Neural progenitor cell (in vitro differentiated cells): ENCODE measurements around the gene S100A14. TPM values are rescaled to one million over a fixed set of nuclear protein-coding genes. Genes with fewer than 3 reads are reported as not detected.
A peak's percentile ranks its signal among the peaks of the same experiment; 100 is the strongest.

Experiments used
- DNase-seq: peaks from one replicate; pipeline ENCODE4 v3.0.0-alpha.2; 2016; ENCODE audit warnings: low spot score
- H2AFZ ChIP-seq: fragments of 200-600 bp; sonication (generic); replicated peaks from 2 replicates; pipeline ENCODE4 v1.6.1; 2016; ENCODE audit warnings: antibody characterized with exemption
- H3F3A ChIP-seq: fragments of 200-600 bp; sonication (generic); 2 replicates; pipeline ENCODE4 v1.6.1; 2016; ENCODE audit warnings: antibody characterized with exemption, low read depth
- H3K27ac ChIP-seq: fragments of 200-600 bp; sonication (generic); 2 replicates; pipeline ENCODE4 v1.5.1; 2016; ENCODE audit warnings: mild to moderate bottlenecking
- H3K27me3 ChIP-seq: fragments of 200-600 bp; sonication (generic); 2 replicates; pipeline ENCODE4 v1.6.1; 2016; ENCODE audit warnings: mild to moderate bottlenecking, moderate library complexity
- H3K36me3 ChIP-seq: fragments of 200-600 bp; sonication (generic); 2 replicates; pipeline ENCODE4 v1.5.1; 2016
- H3K4me1 ChIP-seq: fragments of 200-600 bp; sonication (generic); 2 replicates; pipeline ENCODE4 v1.6.1; 2016; ENCODE audit warnings: mixed run types
- H3K4me2 ChIP-seq: fragments of 200-600 bp; sonication (generic); 2 replicates; pipeline ENCODE4 v1.6.1; 2016
- H3K4me3 ChIP-seq: fragments of 200-600 bp; sonication (generic); 2 replicates; pipeline ENCODE4 v1.5.1; 2016
- H3K79me2 ChIP-seq: fragments of 200-600 bp; sonication (generic); 2 replicates; pipeline ENCODE4 v1.6.1; 2016; ENCODE audit warnings: low read depth
- H3K9ac ChIP-seq: fragments of 200-600 bp; sonication (generic); 2 replicates; pipeline ENCODE4 v1.6.1; 2016
- H3K9me3 ChIP-seq: fragments of 200-600 bp; sonication (generic); 2 replicates; pipeline ENCODE4 v1.5.1; 2016; ENCODE audit warnings: low read depth
- H4K20me1 ChIP-seq: fragments of 200-600 bp; sonication (generic); 2 replicates; pipeline ENCODE4 v1.6.1; 2016; ENCODE audit warnings: low read depth
- H3K27ac Mint-ChIP-seq: 3 replicates; pipeline ENCODE4 v1.8.0; 2021; ENCODE audit warnings: mixed read lengths
- H3K27me3 Mint-ChIP-seq: 2 replicates; pipeline ENCODE4 v1.8.0; 2022; ENCODE audit warnings: low read depth, mild to moderate bottlenecking, inconsistent platforms, moderate library complexity, mixed read lengths; ENCODE audit not compliant: insufficient read depth
- H3K36me3 Mint-ChIP-seq: 3 replicates; pipeline ENCODE4 v1.8.0; 2021; ENCODE audit warnings: mixed read lengths
- H3K4me1 Mint-ChIP-seq: 3 replicates; pipeline ENCODE4 v1.8.0; 2021; ENCODE audit warnings: mixed read lengths
- H3K4me3 Mint-ChIP-seq: 3 replicates; pipeline ENCODE4 v1.8.0; 2021; ENCODE audit warnings: mild to moderate bottlenecking, moderate library complexity, mixed read lengths
- H3K9me3 Mint-ChIP-seq: 3 replicates; pipeline ENCODE4 v1.8.0; 2020; ENCODE audit warnings: mixed read lengths
- CTCF ChIP-seq: fragments of 200-600 bp; sonication (generic); IDR thresholded peaks from 2 replicates; pipeline ENCODE4 v1.5.1; 2017; ENCODE audit warnings: antibody characterized with exemption, mild to moderate bottlenecking
- EZH2 ChIP-seq: fragments of 200-600 bp; sonication (generic); IDR thresholded peaks from 2 replicates; pipeline ENCODE4 v1.6.1; 2017; ENCODE audit warnings: antibody characterized with exemption, mild to moderate bottlenecking, moderate library complexity
- EZH2phosphoT487 ChIP-seq: fragments of 200-600 bp; sonication (generic); IDR thresholded peaks from 2 replicates; pipeline ENCODE4 v1.6.1; 2017; ENCODE audit warnings: antibody characterized with exemption
- total RNA-seq: library from RNA; depleted of rRNA; stranded (reverse); fragments of >200 nt; gene quantifications from 2 replicates; pipeline ENCODE4 v1.2.3, GENCODE V29; 2015; ENCODE audit warnings: low replicate concordance

Gene S100A14
- total RNA-seq, 1 donor from 2014 or later: not detected

- no peak overlapping the region for H3K9ac ChIP-seq
Observed at GRCh38 chr1:153617663-153618062, 1.5 kb upstream of the S100A14 start.

GRCh38 chr1:153616917-153617311 is 789 bp upstream of the S100A14 start:
- no peak overlapping the region for H3K27ac Mint-ChIP-seq
- no peak for DNase-seq
- Histone ChIP-seq H3K27ac (no peak overlapping the region), H3K79me2 (no peaks in the 10 kb centered on the region), H3K4me3 (no peak overlapping the region), H3K27me3 (no peaks in the 10 kb centered on the region), H3F3A (no peaks in the 10 kb centered on the region), H3K9me3 (no peaks in the 10 kb centered on the region), H3K9ac (no peak overlapping the region), H3K4me1 (peaks cover 12% of the 10 kb centered on the region), H4K20me1 (no peaks in the 10 kb centered on the region), H3K36me3 (no peaks in the 10 kb centered on the region), H3K4me2 (no peak overlapping the region), H2AFZ (no peak overlapping the region)
- H3K36me3 Mint-ChIP-seq: peaks cover 13% of the 10 kb centered on the region
- peaks cover 7% of the 10 kb centered on the region for H3K9me3 Mint-ChIP-seq
- no peak for TF ChIP-seq EZH2
- TF ChIP-seq EZH2phosphoT487: no peak
- H3K4me3 Mint-ChIP-seq: no peak overlapping the region
- H3K27me3 Mint-ChIP-seq: peaks cover 2% of the 10 kb centered on the region
- H3K4me1 Mint-ChIP-seq: peaks cover 4% of the 10 kb centered on the region

More at GRCh38 chr1:153617663-153618062, 1.5 kb upstream of the S100A14 start:
- no peaks in the 10 kb centered on the region for H3K9me3 ChIP-seq
- H3K4me3 ChIP-seq: no peak overlapping the region
- H2AFZ ChIP-seq: no peak overlapping the region
- peaks cover 4% of the 10 kb centered on the region for H3K4me1 ChIP-seq
- H4K20me1 ChIP-seq: no peaks in the 10 kb centered on the region
- no peaks in the 10 kb centered on the region for H3K36me3 ChIP-seq
- Mint-ChIP-seq H3K36me3 (peaks cover 17% of the 10 kb centered on the region), H3K9me3 (peaks cover 7% of the 10 kb centered on the region), H3K27ac (no peak overlapping the region), H3K4me1 (no peaks in the 10 kb centered on the region), H3K27me3 (peaks cover 2% of the 10 kb centered on the region), H3K4me3 (no peak overlapping the region)
- no peaks in the 10 kb centered on the region for H3K79me2 ChIP-seq
- peak; percentile 69 for DNase-seq
- no peak overlapping the region for H3K4me2 ChIP-seq
- H3K27me3 ChIP-seq: no peaks in the 10 kb centered on the region
- no peaks in the 10 kb centered on the region for H3F3A ChIP-seq
- H3K27ac ChIP-seq: no peak overlapping the region
- TF ChIP-seq EZH2 (no peak), EZH2phosphoT487 (no peak), CTCF (peak; percentile 60)

GRCh38 chr1:153615406-153615805 is 719 bp downstream of the S100A14 start:
- Histone ChIP-seq H3K36me3 (no peaks in the 10 kb centered on the region), H3K4me2 (no peak overlapping the region), H4K20me1 (no peaks in the 10 kb centered on the region), H3K4me3 (no peak overlapping the region), H3K4me1 (peaks cover 16% of the 10 kb centered on the region), H3K9me3 (no peaks in the 10 kb centered on the region), H3K9ac (no peak overlapping the region), H2AFZ (no peak overlapping the region), H3K27ac (no peak overlapping the region), H3K79me2 (no peaks in the 10 kb centered on the region), H3F3A (no peaks in the 10 kb centered on the region), H3K27me3 (no peaks in the 10 kb centered on the region)
- H3K9me3 Mint-ChIP-seq: peaks cover 4% of the 10 kb centered on the region
- no peak overlapping the region for H3K4me3 Mint-ChIP-seq
- peaks cover 4% of the 10 kb centered on the region for H3K4me1 Mint-ChIP-seq
- H3K27me3 Mint-ChIP-seq: peaks cover 2% of the 10 kb centered on the region
- H3K36me3 Mint-ChIP-seq: peaks cover 9% of the 10 kb centered on the region
- no peak for DNase-seq
- no peak overlapping the region for H3K27ac Mint-ChIP-seq
- TF ChIP-seq CTCF (no peak), EZH2 (no peak), EZH2phosphoT487 (no peak)

- H3K4me2 ChIP-seq: no peak overlapping the region
- H3F3A ChIP-seq: no peaks in the 10 kb centered on the region
- Mint-ChIP-seq H3K9me3 (peaks cover 4% of the 10 kb centered on the region), H3K27me3 (peaks cover 4% of the 10 kb centered on the region), H3K4me1 (peaks cover 6% of the 10 kb centered on the region), H3K36me3 (peaks cover 9% of the 10 kb centered on the region), H3K27ac (no peak overlapping the region), H3K4me3 (no peak overlapping the region)
- peaks cover 16% of the 10 kb centered on the region for H3K4me1 ChIP-seq
- DNase-seq: no peak
- no peak overlapping the region for H2AFZ ChIP-seq
- H3K4me3 ChIP-seq: no peak overlapping the region
- no peak for TF ChIP-seq EZH2
- TF ChIP-seq CTCF: no peak
- H3K36me3 ChIP-seq: no peaks in the 10 kb centered on the region
- H4K20me1 ChIP-seq: no peaks in the 10 kb centered on the region
- no peaks in the 10 kb centered on the region for H3K9me3 ChIP-seq
- H3K27me3 ChIP-seq: no peaks in the 10 kb centered on the region
- no peak overlapping the region for H3K27ac ChIP-seq
- no peak overlapping the region for H3K9ac ChIP-seq
- no peaks in the 10 kb centered on the region for H3K79me2 ChIP-seq
Observed at GRCh38 chr1:153614906-153615305, 1.2 kb downstream of the S100A14 start.
